GM18499 (cell line): ENCODE measurements around the gene CSRP3.

ENCODE experiments used
- ATAC-seq: cut with Tn5 transposase; IDR thresholded peaks from one replicate; pipeline ENCODE4 v1.9.1; 2021; ENCODE audit warnings: moderate number of reproducible peaks; ENCODE audit not compliant: insufficient read depth, unreplicated experiment

Gene CSRP3

DNA sequence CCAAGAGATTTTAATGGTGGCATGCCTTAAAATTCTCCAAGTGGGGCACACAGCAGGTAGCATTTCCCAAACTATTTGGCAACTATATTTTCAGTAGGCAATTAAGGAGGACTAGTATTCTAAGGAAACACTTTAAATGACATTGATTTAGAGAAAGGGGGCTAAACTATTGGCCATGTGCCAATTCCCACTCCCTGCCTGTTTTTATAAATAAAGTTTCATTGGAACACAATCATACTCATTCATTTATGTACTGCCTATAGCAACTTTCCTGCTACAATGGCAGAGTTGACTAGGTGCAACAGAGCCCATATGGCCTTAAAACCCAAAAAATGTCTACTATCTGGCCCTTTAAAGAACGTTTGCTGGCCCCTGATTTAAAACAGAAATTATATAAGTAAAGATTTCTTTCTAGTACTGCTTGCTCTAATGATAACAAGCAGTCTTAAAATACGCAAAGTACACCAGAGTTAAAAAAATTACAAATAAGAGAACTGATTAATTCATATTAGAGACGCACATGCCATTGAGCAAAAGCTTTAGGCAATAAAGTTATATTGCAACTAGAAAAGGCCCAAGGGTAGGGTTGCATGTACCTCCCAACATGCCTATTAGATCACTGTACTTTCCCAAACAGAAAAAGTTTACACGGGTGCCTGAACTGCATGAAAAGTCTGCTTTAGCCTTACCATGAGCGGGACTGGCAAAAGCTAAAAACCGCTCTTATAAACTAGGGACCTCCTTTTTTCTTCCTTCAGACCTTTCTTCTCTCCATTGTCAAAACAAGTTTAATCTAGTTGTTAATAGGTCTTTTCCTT is 24.8 kb upstream of the CSRP3 start:
- ATAC-seq, result no peak

GRCh38 chr11:19225581-19225980 is 23.8 kb upstream of the CSRP3 start:
- no peak for ATAC-seq

DNA sequence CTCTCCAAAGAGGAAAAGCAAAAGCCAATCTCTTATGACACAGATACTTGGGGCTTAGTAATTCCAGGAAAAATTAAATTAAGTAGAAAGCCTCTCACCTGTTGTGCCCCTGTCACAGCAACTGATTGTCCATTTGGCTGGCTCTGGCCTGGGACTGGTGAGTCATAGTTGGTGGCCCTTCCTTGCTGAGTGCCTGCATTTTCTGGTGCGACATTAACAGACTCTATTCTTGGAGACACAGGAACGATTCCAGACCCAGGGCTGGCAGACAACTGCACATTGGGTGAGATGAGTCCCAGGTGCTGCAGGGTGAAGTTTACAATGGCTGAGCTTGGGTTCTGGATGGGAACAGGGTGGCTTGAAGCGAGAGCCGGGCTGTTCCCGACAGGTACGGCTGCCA is 23.3 kb upstream of the CSRP3 start:
- no peak for ATAC-seq

DNA sequence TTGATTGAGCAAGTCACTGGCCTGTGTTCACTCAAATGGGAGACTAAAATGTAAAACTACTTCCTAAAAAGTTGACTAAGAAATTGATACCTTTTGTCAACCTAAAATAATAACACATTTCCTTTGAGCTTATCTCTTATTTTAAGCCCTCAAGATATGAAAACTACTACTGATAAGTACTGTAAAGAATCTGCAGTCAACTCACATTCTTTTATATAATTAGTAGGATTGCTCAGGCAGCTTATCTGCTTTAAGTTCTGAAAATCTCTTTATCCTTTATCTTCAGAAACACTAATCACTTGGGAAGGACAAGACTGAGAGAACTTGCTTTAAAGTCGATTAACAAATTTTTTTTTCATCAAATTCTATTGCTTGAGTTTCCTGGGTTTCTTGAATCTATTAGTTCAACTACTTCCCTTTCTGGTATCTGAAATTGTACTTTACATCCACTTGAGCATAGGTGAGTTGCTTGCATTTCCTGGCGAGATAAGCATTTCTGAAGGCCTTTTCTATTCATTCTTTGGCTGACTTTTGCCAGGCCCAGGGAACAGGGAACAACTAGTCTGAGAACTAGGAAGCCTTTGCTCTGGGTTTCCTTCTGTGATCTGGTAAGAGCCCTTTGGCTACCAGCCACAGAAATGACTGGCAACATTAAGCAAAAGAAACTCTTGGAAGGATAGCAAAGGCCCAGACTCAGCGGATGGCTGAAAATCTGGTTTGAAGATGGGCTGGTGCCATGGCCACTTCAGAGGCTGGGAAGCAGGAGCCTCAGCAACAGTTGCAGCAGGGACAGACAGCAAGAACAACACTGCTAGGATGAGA is 19.3 kb upstream of the CSRP3 start:
- no peak for ATAC-seq

DNA sequence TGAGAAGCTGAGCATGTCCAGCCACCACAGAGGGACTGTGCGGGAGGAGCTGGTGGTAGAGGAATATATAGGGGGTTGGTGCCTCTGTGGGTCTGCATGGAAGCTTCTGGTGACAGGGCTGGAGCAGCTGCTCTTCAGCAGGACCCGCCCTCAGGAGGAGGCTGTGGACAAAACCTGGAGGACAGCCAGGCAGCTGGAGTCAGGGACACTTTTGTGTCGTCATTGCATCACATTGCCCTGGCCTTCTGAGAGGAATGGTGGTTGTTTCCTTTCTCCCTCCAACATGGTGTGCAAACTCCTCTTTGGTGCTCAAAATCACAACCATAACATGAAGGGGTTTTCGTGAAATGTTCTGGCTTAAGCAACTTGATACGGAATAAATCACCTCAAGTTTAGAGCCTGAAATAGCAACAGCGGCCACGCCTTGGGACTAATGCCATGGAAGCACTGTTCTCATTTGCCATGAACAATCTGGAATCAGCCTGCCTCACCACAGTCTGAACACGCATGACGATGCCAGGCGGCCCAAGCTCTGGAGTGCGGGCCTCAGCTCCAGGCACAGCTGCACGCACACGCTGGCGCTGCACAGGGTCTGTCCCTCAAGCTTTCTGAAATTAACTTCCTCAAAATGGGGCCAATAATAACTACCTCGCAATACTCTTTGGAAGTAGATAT is 17.1 kb upstream of the CSRP3 start:
- ATAC-seq, result no peak

DNA sequence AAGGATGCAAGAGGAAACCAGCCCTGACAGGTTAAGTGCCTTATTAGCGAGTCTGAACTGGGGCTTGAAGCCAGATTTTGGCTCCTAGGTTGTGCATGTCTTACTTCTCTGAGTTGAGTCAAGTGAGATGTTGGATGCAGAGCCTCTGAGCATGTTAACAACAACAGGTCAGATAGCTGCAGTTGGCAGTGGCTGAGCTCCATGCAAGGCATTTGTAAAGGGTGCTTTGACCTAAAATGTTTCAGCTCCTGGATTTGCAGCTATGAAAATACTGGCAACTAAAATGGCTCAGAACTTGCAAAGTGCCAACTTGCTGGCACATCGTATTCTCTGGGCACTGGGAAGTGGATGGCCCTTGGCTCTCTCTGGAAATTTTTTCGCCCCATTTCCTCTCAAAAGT is 16.4 kb upstream of the CSRP3 start:
- no peak for ATAC-seq

DNA sequence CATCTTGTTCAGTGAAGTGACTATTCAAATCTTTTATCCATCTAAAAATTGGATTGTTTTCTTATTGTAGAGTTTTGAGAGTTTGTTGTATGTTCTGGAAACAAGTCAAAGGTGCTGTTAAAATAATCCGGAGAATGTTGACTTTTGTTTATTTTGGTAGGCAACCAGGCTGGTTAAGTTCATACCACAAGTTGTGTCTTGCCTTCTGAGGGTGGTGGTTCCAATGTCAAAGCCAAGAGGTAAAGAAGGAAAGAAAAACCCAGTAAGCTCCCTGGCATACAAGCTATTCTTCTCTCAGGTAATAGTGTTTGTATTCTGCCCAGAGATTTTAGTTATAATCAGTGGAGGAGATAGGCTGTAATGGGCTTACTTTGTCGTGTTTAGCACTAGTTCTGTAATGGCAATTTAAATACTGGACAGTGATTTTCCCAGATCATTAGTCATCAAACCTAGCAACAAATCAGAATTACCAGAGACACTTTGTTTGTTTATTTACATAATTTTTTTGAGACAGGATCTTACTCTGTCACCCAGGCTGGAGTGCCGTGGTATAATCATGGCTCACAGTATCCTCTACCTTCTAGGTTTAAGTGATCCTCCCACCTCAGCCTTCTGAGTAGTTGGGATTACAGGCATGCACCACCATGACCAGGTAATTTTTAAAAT is 15.1 kb upstream of the CSRP3 start:
- ATAC-seq, result no peak

DNA sequence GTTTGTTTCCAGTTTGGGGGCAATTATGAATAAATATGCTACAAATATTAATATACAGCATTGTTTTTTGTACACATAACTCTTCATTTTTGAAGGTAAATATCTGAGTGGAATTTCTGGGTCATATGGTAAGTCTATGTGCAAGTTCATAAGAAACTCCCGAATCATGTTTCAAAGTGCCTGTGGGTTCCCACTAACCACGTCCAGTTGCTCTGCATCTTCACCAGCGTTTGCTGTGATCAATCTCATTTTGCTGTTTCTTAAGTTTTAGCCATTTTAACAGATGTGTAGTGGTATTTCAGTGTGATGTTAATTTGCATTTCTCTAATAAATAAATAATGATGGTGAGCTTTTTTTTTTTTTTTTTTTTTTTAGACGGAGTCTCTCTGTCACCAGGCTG is 14.2 kb upstream of the CSRP3 start:
- ATAC-seq, result no peak

DNA sequence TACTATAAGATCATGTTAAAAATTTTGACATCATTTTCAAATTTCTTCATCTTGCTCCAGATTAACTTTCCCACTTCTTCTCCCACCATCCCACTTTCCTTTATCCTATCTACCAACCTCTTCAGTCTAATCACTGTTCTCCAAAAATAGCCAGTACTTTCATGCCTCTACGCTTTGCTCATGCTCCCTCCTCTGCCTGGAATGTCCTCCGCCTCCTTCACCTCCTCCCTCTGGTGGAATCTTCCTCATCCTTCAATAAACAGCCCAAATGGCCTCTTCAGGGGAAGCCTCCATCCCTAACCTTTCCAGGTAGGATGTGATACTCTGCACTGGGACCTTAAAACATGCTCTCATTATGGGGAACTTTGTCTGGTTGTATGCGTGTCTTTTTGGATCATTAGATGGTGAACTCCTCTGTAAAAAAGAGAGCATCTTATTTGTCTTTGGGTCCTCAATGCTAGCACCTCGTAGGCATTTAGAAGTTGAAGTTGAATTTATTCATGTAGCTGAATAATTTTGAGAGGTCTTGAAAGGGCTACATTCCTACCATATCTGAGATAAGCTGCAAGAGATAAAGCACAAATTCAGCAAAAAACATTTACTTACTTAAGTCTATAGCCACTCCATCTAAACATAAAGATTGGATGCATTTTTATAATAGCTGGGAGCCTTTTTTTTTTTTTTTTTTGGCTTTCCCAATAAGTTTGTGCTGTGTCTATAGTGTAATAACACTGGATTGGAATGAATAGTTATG is 8.0 kb upstream of the CSRP3 start:
- no peak for ATAC-seq

DNA sequence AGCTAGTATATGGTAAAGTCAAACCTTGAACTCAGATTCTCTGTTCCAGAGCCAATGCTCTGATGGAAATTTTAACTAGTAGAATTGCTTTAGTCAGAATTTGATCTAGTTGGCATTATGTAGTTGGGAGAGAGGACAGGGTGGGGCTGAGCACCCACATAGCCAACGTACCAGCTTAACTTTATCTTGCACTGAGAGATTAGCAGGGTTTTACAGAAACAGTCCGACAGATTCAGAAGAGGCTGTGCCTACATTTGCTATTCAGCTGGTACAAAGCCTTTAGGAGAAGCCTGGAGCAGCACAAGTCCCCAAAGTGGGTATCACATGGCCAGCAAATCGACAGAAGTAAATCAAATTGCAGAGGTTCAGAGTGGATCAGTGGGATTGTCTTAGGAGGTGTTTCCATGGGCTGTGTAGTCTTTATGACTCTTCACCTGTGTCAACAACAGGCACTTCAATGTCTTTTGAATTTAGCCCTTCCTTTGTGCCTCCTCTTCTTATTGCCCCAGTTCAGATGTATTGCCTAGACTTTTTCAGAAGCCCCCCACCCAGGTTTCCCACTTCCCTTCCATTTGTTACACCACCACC is 7.3 kb upstream of the CSRP3 start:
- ATAC-seq, result no peak

DNA sequence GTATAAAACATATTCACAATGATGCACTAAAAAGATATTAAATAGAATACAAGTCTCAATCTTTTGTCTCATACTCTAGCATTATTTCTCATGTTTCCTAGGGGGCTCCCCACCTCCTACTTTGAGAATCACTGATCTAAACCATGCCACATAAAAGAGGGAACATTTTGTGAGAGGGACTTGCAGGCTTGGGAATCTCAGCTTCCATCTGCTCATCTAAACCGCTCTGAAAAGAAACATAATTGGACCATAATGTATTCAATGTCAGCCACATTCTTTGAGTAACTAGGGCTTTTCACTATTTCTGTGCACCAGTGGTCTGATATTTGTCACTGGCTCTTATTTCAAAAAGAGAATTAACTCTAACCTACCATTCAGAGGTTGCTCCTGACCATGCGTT is 6.4 kb upstream of the CSRP3 start:
- ATAC-seq, result no peak

DNA sequence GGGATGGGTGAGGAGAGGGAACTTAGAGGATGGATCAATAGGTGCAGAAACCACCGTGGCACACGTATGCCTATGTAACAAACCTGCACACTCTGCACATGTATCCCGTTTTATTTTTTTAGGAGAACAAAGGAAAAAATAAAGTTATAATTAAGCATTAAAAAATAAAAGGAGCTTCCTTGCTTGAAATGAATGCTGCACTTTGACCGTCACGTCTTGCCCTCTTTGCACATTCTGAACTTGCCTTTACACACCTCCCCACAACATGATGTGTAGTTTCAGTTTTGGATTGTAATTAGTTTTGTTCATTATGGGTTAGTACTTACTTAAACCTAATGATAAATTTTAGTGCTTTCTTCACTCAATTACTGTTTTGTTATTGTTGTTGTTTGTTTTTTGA is 3.1 kb upstream of the CSRP3 start:
- no peak for ATAC-seq

GRCh38 chr11:19200410-19201201 is 1.2 kb downstream of the CSRP3 start:
- ATAC-seq, result no peak

DNA sequence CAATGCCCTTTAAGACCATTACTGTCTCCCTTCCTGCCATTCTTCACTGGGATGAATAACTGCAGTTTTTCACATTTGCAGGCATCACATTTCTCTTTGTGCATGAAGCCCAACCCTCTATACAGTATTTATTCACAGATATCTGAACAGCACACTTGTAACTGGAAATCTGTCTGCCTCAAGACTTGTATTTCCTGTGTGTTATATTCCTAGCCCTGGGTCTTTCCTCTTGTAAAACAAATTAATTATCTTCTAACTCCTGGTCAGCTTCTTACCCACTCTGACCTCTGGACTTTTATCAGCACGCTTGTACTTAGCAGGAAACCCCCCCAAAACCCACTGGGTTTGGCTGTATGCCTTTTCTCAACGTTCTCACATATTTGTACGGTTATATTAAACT is 2.0 kb downstream of the CSRP3 start:
- ATAC-seq, result no peak

DNA sequence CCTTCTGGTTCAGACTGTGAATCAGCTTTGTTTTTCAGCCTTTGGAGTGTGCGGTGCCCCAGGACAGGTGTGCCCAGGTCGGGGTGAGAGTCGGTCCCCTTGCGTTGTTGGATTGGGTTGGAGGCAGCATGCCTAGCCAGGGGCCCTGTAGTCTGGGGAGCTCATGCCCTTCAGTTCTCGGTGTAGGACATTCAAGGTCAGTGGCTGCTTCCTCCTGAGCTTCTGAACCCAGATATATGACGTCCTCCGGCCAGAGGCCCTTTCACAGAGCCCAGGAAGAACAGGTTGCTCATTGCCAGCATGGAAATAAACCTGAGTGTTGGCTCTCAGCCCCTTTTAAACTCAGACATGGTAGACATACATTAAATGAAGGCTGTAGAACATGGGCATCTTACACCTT is 2.7 kb downstream of the CSRP3 start:
- ATAC-seq, result no peak

DNA sequence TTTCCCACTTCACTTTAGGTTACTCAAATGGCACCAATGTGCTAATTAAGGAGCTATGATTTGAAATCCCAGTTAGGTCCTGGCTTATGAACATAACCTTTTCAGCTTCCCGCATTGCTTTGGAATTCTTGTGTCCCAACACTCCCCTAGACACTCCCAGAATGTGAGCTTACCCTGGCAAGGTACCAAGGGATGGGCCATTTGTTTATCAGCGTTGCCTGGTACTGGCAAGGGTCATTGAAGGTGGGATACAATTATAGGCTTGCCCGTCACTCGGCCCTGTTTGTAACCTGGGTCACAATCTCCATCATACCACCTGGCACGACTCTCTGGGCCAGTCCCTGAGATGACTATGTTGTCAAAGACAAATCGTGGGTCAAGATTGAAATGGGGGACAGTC is 5.4 kb downstream of the CSRP3 start:
- ATAC-seq, result no peak

DNA sequence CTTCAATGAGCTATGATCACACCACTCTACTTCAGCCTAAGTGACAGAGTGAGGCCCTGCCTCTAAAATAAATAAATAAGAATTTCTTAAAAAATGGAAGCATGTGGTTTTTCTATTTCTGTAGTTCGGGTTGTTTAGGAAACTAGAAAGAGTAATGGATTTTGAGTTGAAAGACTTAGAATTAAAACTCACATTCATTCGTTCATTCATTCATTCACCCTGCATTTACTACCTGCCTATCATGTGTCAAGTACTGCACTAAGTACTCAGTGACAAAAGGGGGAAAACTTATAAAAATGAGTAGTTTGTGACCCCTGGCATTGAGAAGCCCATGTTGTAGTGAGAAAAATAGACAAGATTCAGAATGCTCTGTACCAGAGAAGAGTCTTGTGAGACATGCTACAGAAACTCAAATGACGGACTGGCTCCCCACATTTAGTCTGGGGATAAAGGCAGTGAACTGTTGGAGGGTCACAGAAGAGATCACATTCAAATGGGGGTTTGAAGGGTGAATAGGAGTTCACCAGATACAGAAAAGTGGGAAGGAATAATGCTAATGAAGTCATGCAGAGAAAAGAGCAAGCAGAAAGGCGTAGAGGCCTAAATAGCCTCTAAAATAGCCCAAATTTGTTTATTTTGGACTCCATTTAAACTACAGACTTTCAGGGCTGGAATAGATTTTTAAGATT is 7.0 kb downstream of the CSRP3 start:
- no peak for ATAC-seq

- ATAC-seq, result no peak
These were observed 7.9 kb downstream of the CSRP3 start for GRCh38 chr11:19193916-19194315.
